Lower leg skin (tissue), 3 donors: ENCODE results near the gene CTDSPL.

Experiments
- CTCF ChIP-seq, 3 donors: fragments of 450-650 bp; IDR thresholded peaks; one replicate each; pipeline ENCODE4 v1.5.1; 2016; ENCODE audit warnings: antibody characterized with exemption in 3 of 3, mild to moderate bottlenecking in 3 of 3, moderate library complexity in 2 of 3
- POLR2A ChIP-seq, 2 donors: fragments of 450-650 bp; IDR thresholded peaks; one replicate each; pipeline ENCODE4 v1.6.1; 2016 to 2017; ENCODE audit warnings: antibody characterized with exemption in 2 of 2, mild to moderate bottlenecking in 1 of 2, moderate library complexity in 1 of 2

- TF ChIP-seq POLR2A (IDR thresholded peaks at IDR 0.05): no peak
- TF ChIP-seq CTCF (IDR thresholded peaks at IDR 0.05): no peak
Measured at GRCh38 chr3:37973246-37974054, 111.8 kb downstream of the CTDSPL start.
